ENCODE data around the gene ITPRIPL1.
"Not testable (repeated sequence)": the region's sequence is repeated elsewhere in the genome, so short reads cannot be mapped to it uniquely, and the experiment has no call there.

The ITPRIPL1 gene

GRCh38 chr2:96325041-96325883, at the start of gene ITPRIPL1:
Gene ITPRIPL1, plus strand, starts transcription at chr2:96325317. Its CDS starts 523 bp downstream, at chr2:96325840.
- DNase-seq (ENCODE audit: low spot score): peak; percentile 37

- DNase-seq (ENCODE audit: low spot score): no peak
Measured at GRCh38 chr2:96276787-96277499, 48.2 kb upstream of the ITPRIPL1 start.

- no peak for DNase-seq (ENCODE audit: low spot score)
Measured at GRCh38 chr2:96287273-96287856, 37.8 kb upstream of the ITPRIPL1 start.

- DNase-seq (ENCODE audit: low spot score): no peak
Measured at GRCh38 chr2:96291751-96292150, 33.4 kb upstream of the ITPRIPL1 start.

GRCh38 chr2:96294271-96294670, 30.8 kb upstream of the ITPRIPL1 start:
- not testable (repeated sequence) for DNase-seq (ENCODE audit: low spot score)

GRCh38 chr2:96296925-96297324, 28.2 kb upstream of the ITPRIPL1 start:
- no peak for DNase-seq (ENCODE audit: low spot score)

- no peak for DNase-seq (ENCODE audit: low spot score)
Measured at GRCh38 chr2:96301865-96302264, 23.3 kb upstream of the ITPRIPL1 start.

GRCh38 chr2:96304606-96305005, 20.5 kb upstream of the ITPRIPL1 start:
- no peak for DNase-seq (ENCODE audit: low spot score)

GRCh38 chr2:96305091-96305978, 19.8 kb upstream of the ITPRIPL1 start, which contains the start of gene SNRNP200:
Gene SNRNP200, minus strand, starts transcription at chr2:96305546. Its CDS starts 109 bp downstream, at chr2:96305437.
- peak; percentile 94 for DNase-seq (ENCODE audit: low spot score)

GRCh38 chr2:96305979-96306308, 19.2 kb upstream of the ITPRIPL1 start:
- DNase-seq (ENCODE audit: low spot score): no peak

GRCh38 chr2:96306370-96306769, 18.7 kb upstream of the ITPRIPL1 start:
- no peak for DNase-seq (ENCODE audit: low spot score)

GRCh38 chr2:96308248-96308647, 16.9 kb upstream of the ITPRIPL1 start:
- DNase-seq (ENCODE audit: low spot score): no peak

- no peak for DNase-seq (ENCODE audit: low spot score)
Measured at GRCh38 chr2:96315005-96315399, 10.1 kb upstream of the ITPRIPL1 start.

- DNase-seq (ENCODE audit: low spot score): peak; percentile 42
Measured at GRCh38 chr2:96315400-96316071, 9.6 kb upstream of the ITPRIPL1 start.

GRCh38 chr2:96316999-96317398, 8.1 kb upstream of the ITPRIPL1 start:
- DNase-seq (ENCODE audit: low spot score): no peak

GRCh38 chr2:96317584-96317997, 7.5 kb upstream of the ITPRIPL1 start:
- no peak for DNase-seq (ENCODE audit: low spot score)

- DNase-seq (ENCODE audit: low spot score): no peak
Measured at GRCh38 chr2:96318723-96319122, 6.4 kb upstream of the ITPRIPL1 start.

- no peak for DNase-seq (ENCODE audit: low spot score)
Measured at GRCh38 chr2:96319396-96319795, 5.7 kb upstream of the ITPRIPL1 start.

- DNase-seq (ENCODE audit: low spot score): no peak
Measured at GRCh38 chr2:96320326-96320725, 4.8 kb upstream of the ITPRIPL1 start.

- peak; percentile 47 for DNase-seq (ENCODE audit: low spot score)
Measured at GRCh38 chr2:96320728-96321622, 4.1 kb upstream of the ITPRIPL1 start.

Measured in GM03348 (cell line).